ENCODE measurements around the gene LRMDA. TPM values are rescaled to one million over a fixed set of nuclear protein-coding genes. Genes with fewer than 3 reads are reported as not detected.

The LRMDA gene
- total and polyA plus RNA-seq, 2 donors (not counting 1 experiment from before 2014, with no cell fraction given), result 0.12 TPM; not detected in 1

- H3K27me3 ChIP-seq (replicated peaks in 1 of 4; ENCODE audit: control extremely low read depth in 1 of 4, control insufficient read depth in 3 of 4, insufficient read depth in 4 of 4, low read length in 3 of 4), result no peaks in the 10 kb centered on the region
- H3K27me3 Mint-ChIP-seq, result no peaks in the 10 kb centered on the region
- no peak overlapping the region for H3K27ac Mint-ChIP-seq
- ATAC-seq (ENCODE audit: low read depth) (no peak), DNase-seq (no peak)
- ChIA-PET CTCF (no interaction called here), POLR2A (no interaction called here)
- no peak overlapping the region for H3K4me2 ChIP-seq (replicated peaks; ENCODE audit: low read depth, low read length, poor library complexity, severe bottlenecking)
- H3K79me2 ChIP-seq (ENCODE audit: control insufficient read depth, insufficient read depth, low read length), result no peaks in the 10 kb centered on the region
- no peaks in the 10 kb centered on the region for H3K4me1 ChIP-seq (ENCODE audit: control insufficient read depth in 2 of 2, insufficient read depth in 2 of 2, low read length in 2 of 2)
- intact Hi-C loops (cut with micrococcal nuclease), result no loop called here
- no peaks in the 10 kb centered on the region for H3K36me3 ChIP-seq (replicated peaks in 1 of 2; ENCODE audit: control extremely low read depth in 1 of 2, control insufficient read depth in 1 of 2, extremely low read depth in 1 of 2, insufficient read depth in 2 of 2, low read length in 1 of 2)
- WGBS (ENCODE audit: insufficient coverage), result 78% methylated on average over 1 of the region's 5 CpGs
- H3K4me3 ChIP-seq (ENCODE audit: control extremely low read depth in 1 of 5, extremely low read depth in 1 of 5, insufficient read depth in 1 of 5, low read depth in 2 of 5, low read length in 4 of 5), result no peak overlapping the region
- no peaks in the 10 kb centered on the region for H3K9me3 ChIP-seq (ENCODE audit: control extremely low read depth in 1 of 3, control insufficient read depth in 2 of 3, insufficient read depth in 1 of 3, low read length in 2 of 3)
- H3K27ac ChIP-seq (ENCODE audit: low read length in 2 of 2), result no peak overlapping the region
- H3K4me3 Mint-ChIP-seq, result no peak overlapping the region
- H3K4me1 Mint-ChIP-seq, result no peaks in the 10 kb centered on the region
- TF ChIP-seq EZH2 (IDR thresholded peaks at IDR 0.05; ENCODE audit: borderline replicate concordance, insufficient read depth, low read depth, low read length, poor library complexity, severe bottlenecking) (no peak), CTCF (IDR thresholded peaks at IDR 0.05) (no peak)
- no peaks in the 10 kb centered on the region for H3K9me3 Mint-ChIP-seq (ENCODE audit: insufficient read depth)
- H4K20me1 ChIP-seq (ENCODE audit: control insufficient read depth, insufficient read depth, low read length, poor library complexity, severe bottlenecking), result no peaks in the 10 kb centered on the region
- no peak overlapping the region for H2AFZ ChIP-seq (ENCODE audit: insufficient read depth, low read depth, low read length, poor library complexity, severe bottlenecking)
- no peak overlapping the region for H3K9ac ChIP-seq (ENCODE audit: low read length)
These were observed 927.4 kb downstream of the LRMDA start for GRCh38 chr10:76358743-76359395.

- intact Hi-C loops (cut with micrococcal nuclease), result no loop called here
- no peaks in the 10 kb centered on the region for H3K36me3 ChIP-seq (replicated peaks in 1 of 2; ENCODE audit: control extremely low read depth in 1 of 2, control insufficient read depth in 1 of 2, extremely low read depth in 1 of 2, insufficient read depth in 2 of 2, low read length in 1 of 2)
- no peaks in the 10 kb centered on the region for H4K20me1 ChIP-seq (ENCODE audit: control insufficient read depth, insufficient read depth, low read length, poor library complexity, severe bottlenecking)
- DNase-seq, result no peak
- no peaks in the 10 kb centered on the region for H3K79me2 ChIP-seq (ENCODE audit: control insufficient read depth, insufficient read depth, low read length)
- ATAC-seq (ENCODE audit: low read depth), result no peak
- H2AFZ ChIP-seq (ENCODE audit: insufficient read depth, low read depth, low read length, poor library complexity, severe bottlenecking), result no peak overlapping the region
- TF ChIP-seq EZH2 (IDR thresholded peaks at IDR 0.05; ENCODE audit: borderline replicate concordance, insufficient read depth, low read depth, low read length, poor library complexity, severe bottlenecking), result no peak
- H3K4me2 ChIP-seq (replicated peaks; ENCODE audit: low read depth, low read length, poor library complexity, severe bottlenecking), result no peak overlapping the region
- H3K9ac ChIP-seq (ENCODE audit: low read length), result no peak overlapping the region
- WGBS (ENCODE audit: insufficient coverage), result no CpG with 5 or more reads among the region's 1 CpG
- CTCF ChIA-PET, result no interaction called here
- Mint-ChIP-seq H3K9me3 (ENCODE audit: insufficient read depth) (peaks cover 4% of the 10 kb centered on the region), H3K4me1 (no peaks in the 10 kb centered on the region), H3K27me3 (no peaks in the 10 kb centered on the region), H3K27ac (no peak overlapping the region), H3K4me3 (no peak overlapping the region)
- no peaks in the 10 kb centered on the region for H3K27me3 ChIP-seq (replicated peaks in 1 of 4; ENCODE audit: control extremely low read depth in 1 of 4, control insufficient read depth in 3 of 4, insufficient read depth in 4 of 4, low read length in 3 of 4)
- no peaks in the 10 kb centered on the region for H3K4me1 ChIP-seq (ENCODE audit: control insufficient read depth in 2 of 2, insufficient read depth in 2 of 2, low read length in 2 of 2)
- H3K9me3 ChIP-seq (ENCODE audit: control extremely low read depth in 1 of 3, control insufficient read depth in 2 of 3, insufficient read depth in 1 of 3, low read length in 2 of 3), result no peaks in the 10 kb centered on the region
- POLR2A ChIA-PET, result no interaction called here
- H3K27ac ChIP-seq (ENCODE audit: low read length in 2 of 2), result no peak overlapping the region
- H3K4me3 ChIP-seq (ENCODE audit: control extremely low read depth in 1 of 5, extremely low read depth in 1 of 5, insufficient read depth in 1 of 5, low read depth in 2 of 5, low read length in 4 of 5), result no peak overlapping the region
These were observed 944.3 kb downstream of the LRMDA start for GRCh38 chr10:76375761-76376160.
